Keratinocyte (primary cell): ENCODE measurements around the gene MRPS35. TPM values are rescaled to one million over a fixed set of nuclear protein-coding genes. Genes with fewer than 3 reads are reported as not detected.

Experiments used
- DNase-seq: peaks from one replicate; pipeline ENCODE4 v3.0.0-alpha.2; 2011; ENCODE audit warnings: low read depth, missing footprints, low spot score
- FAIRE-seq: peaks from 2 replicates; lab custom pipeline; 2011; peaks lifted over from hg19 to GRCh38; lab: Jason Lieb, UNC
- H2AFZ ChIP-seq: 2 replicates; pipeline ENCODE4 v1.6.0; 2012; ENCODE audit warnings: low read length, control low read depth, inconsistent platforms; ENCODE audit not compliant: control insufficient read depth
- H3K27ac ChIP-seq: 2 replicates; pipeline ENCODE4 v1.5.1; 2011; ENCODE audit warnings: low read length; ENCODE audit not compliant: control insufficient read depth, insufficient read depth
- H3K27me3 ChIP-seq: 3 replicates; pipeline ENCODE4 v1.6.0; 2011; ENCODE audit warnings: low read length; ENCODE audit not compliant: control insufficient read depth, insufficient read depth; ENCODE audit errors: extremely low read depth
- H3K36me3 ChIP-seq, 2 experiments: 2 replicates in 1 of 2; 3 replicates in 1 of 2; pipeline ENCODE4 v1.5.1; 2011; ENCODE audit warnings: low read length in 2 of 2, mild to moderate bottlenecking in 1 of 2; ENCODE audit not compliant: control insufficient read depth in 2 of 2, insufficient read depth in 2 of 2; ENCODE audit errors: extremely low read depth in 1 of 2
- H3K4me1 ChIP-seq: 3 replicates; pipeline ENCODE4 v1.5.1; 2011; ENCODE audit warnings: low read length; ENCODE audit not compliant: control insufficient read depth, insufficient read depth; ENCODE audit errors: extremely low read depth
- H3K4me2 ChIP-seq: 3 replicates; pipeline ENCODE4 v1.6.0; 2011; ENCODE audit warnings: low read depth, low read length; ENCODE audit not compliant: control insufficient read depth, insufficient read depth; ENCODE audit errors: extremely low read depth
- H3K4me3 ChIP-seq, 3 experiments: fragments of 200-600 bp in 1 of 3; sonication (generic) in 1 of 3; 2 replicates in 2 of 3; 3 replicates in 1 of 3; pipeline ENCODE4 v1.5.1; 2011 to 2016; ENCODE audit warnings: low read length in 3 of 3, mild to moderate bottlenecking in 3 of 3, control low read depth in 2 of 3, inconsistent platforms in 1 of 3, low read depth in 1 of 3, mixed read lengths in 1 of 3, mixed run types in 1 of 3, moderate library complexity in 1 of 3; ENCODE audit not compliant: control insufficient read depth in 2 of 3, insufficient read depth in 2 of 3; ENCODE audit errors: extremely low read depth in 1 of 3
- H3K79me2 ChIP-seq: 2 replicates; pipeline ENCODE4 v1.6.0; 2012; ENCODE audit warnings: low read length; ENCODE audit not compliant: control insufficient read depth, insufficient read depth
- H3K9ac ChIP-seq: 3 replicates; pipeline ENCODE4 v1.6.0; 2011; ENCODE audit warnings: low read length; ENCODE audit not compliant: control insufficient read depth, insufficient read depth; ENCODE audit errors: extremely low read depth
- H3K9me1 ChIP-seq: 3 replicates; pipeline ENCODE4 v1.6.0; 2011; ENCODE audit warnings: low read length; ENCODE audit not compliant: control insufficient read depth, insufficient read depth; ENCODE audit errors: extremely low read depth
- H3K9me3 ChIP-seq: 2 replicates; pipeline ENCODE4 v1.5.1; 2012; ENCODE audit warnings: low read depth, low read length; ENCODE audit not compliant: control insufficient read depth
- H4K20me1 ChIP-seq: 3 replicates; pipeline ENCODE4 v1.6.0; 2011; ENCODE audit warnings: low read length; ENCODE audit not compliant: control insufficient read depth, insufficient read depth; ENCODE audit errors: extremely low read depth
- CTCF ChIP-seq, 3 experiments: IDR thresholded peaks in 1 of 3; conservative IDR thresholded peaks in 1 of 3; optimal IDR thresholded peaks in 1 of 3; 2 replicates in 2 of 3; 3 replicates in 1 of 3; pipeline versions ENCODE3 to v1.5.1; 2011; ENCODE audit warnings: low read length in 3 of 3, mild to moderate bottlenecking in 3 of 3, moderate library complexity in 2 of 3, control low read depth in 1 of 3, inconsistent platforms in 1 of 3; ENCODE audit not compliant: insufficient read depth in 2 of 3; ENCODE audit errors: extremely low read depth in 1 of 3
- EZH2 ChIP-seq: IDR thresholded peaks from one replicate; pipeline ENCODE4 v1.6.1; 2012; ENCODE audit warnings: inconsistent platforms, mild to moderate bottlenecking, low read length, moderate library complexity
- dilution Hi-C: fragments of 300-500 bp; cut with MboI; formaldehyde crosslinking; loops from one replicate; pipeline ENCODE4 v1.7.0; 2020; ENCODE audit warnings: low sequenced_read_pairs; ENCODE audit not compliant: extremely low pct_ligation_motif_present
- polyA plus RNA-seq, 5 experiments: library from polyadenylated mRNA; depleted of rRNA in 3 of 5; stranded (reverse) in 3 of 5; stranded (forward) in 1 of 5; unstranded in 1 of 5; fragments of >200 nt; gene quantifications; 1 replicate in 1 of 5; 2 replicates in 3 of 5; 3 replicates in 1 of 5; pipeline versions ENCODE4 v1.2.1 to v1.2.3, GENCODE V29; 2011 to 2012; ENCODE audit warnings: missing spikeins in 2 of 5, low read depth in 1 of 5, low replicate concordance in 1 of 5
- small RNA-seq, 3 experiments: library from RNA; depleted of rRNA; stranded (forward); fragments of <200 nt; gene quantifications; one replicate each; pipeline ENCODE3, GENCODE V24; 2012; ENCODE audit warnings: low read depth in 3 of 3, low replicate concordance in 1 of 3; ENCODE audit not compliant: insufficient read length in 3 of 3

Gene MRPS35
- polyA plus RNA-seq, 1 donor (not counting 4 experiments of a cell fraction or from before 2014, with no cell fraction given), result 60.1 TPM

DNA sequence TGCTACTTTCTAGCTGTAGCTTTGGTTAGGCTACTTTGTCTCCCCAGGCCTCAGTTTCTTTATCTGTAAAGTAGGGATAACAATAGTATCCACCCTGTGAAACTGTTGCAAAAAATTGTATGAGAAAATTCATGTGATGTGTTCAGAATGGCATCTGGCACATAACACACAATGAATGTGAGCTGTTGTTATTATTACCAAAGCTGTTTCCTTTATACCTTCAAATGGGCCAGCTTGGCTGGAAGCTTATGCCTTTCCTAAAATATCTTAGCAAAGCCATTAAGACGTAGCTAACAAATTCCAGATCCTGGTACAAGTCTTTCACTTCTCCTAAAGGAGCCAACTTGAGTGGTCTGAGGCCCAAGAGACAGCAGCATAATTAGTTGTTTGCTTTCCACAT, 94.6 kb downstream of the MRPS35 start:
- dilution Hi-C loops, result no loop called here
- Histone ChIP-seq H3K9me1 (no peaks in the 10 kb centered on the region), H3K4me3 (no peak overlapping the region), H4K20me1 (no peaks in the 10 kb centered on the region), H3K9me3 (no peaks in the 10 kb centered on the region), H3K36me3 (peaks cover 0 to 3% of the 10 kb centered on the region in 2 experiments), H3K4me1 (no peaks in the 10 kb centered on the region), H3K79me2 (no peaks in the 10 kb centered on the region), H3K9ac (no peak overlapping the region), H3K27ac (no peak overlapping the region), H3K4me2 (no peak overlapping the region), H2AFZ (no peak overlapping the region), H3K27me3 (no peaks in the 10 kb centered on the region)
- DNase-seq (no peak), FAIRE-seq (no peak)
- TF ChIP-seq CTCF (optimal IDR thresholded peaks at IDR 0.05 in 1 of 3, IDR thresholded peaks at IDR 0.05 in 1 of 3, conservative IDR thresholded peaks at IDR 0.05 in 1 of 3; ENCODE audit: extremely low read depth in 1 of 3, insufficient read depth in 2 of 3, low read length in 3 of 3) (no peak), EZH2 (no peak)

Small RNA genes lying within 50 kb of the gene (small RNA-seq; reads per million reads assigned to genes)
- gene RF00019, result 0 reads per million in 3 experiments

Other genes with a start within 250 kb of the MRPS35 start
- gene PPFIBP1, start 186.6 kb upstream of the MRPS35 start, polyA plus RNA-seq, result 53.6 to 83.5 TPM (median 62.0 TPM) in 3 replicates
- gene REP15, start 14.4 kb upstream of the MRPS35 start, polyA plus RNA-seq, result 0.59 to 1.8 TPM (median 1.6 TPM) in 3 replicates
- 18.6 to 27.2 TPM (median 20.6 TPM) in 3 replicates for gene KLHL42, start 69.4 kb downstream of the MRPS35 start, polyA plus RNA-seq
- gene MANSC4, start 69.4 kb downstream of the MRPS35 start, polyA plus RNA-seq, result 0.18 to 0.67 TPM (median 0.59 TPM) in 3 replicates